Measurements from ENCODE around the gene C19orf12. TPM values are rescaled to one million over a fixed set of nuclear protein-coding genes. Genes with fewer than 3 reads are reported as not detected.
A peak's percentile ranks its signal among the peaks of the same experiment; 100 is the strongest.

The C19orf12 gene
- total and polyA plus RNA-seq, 4 donors: 24.2 to 42.9 (median 36.3) TPM

- 88% methylated on average over 28 of the region's 30 CpGs for WGBS (ENCODE audit: insufficient coverage)
- no peak overlapping the region for H3K4me3 ChIP-seq (ENCODE audit: low read depth, low read length)
- no peak for DNase-seq (ENCODE audit: low read depth in 4 of 6, low spot score in 6 of 6)
- peaks cover 45% of the 10 kb centered on the region for H3K36me3 ChIP-seq (ENCODE audit: control insufficient read depth, insufficient read depth, low read length)
- H3K27ac ChIP-seq (ENCODE audit: low read depth, low read length): no peak overlapping the region
- H3K27me3 ChIP-seq (ENCODE audit: control insufficient read depth, insufficient read depth, low read length): no peaks in the 10 kb centered on the region
- H3K4me1 ChIP-seq (ENCODE audit: control insufficient read depth, insufficient read depth, low read length): no peaks in the 10 kb centered on the region
- H3K9me3 ChIP-seq (ENCODE audit: control insufficient read depth, insufficient read depth, low read length): no peaks in the 10 kb centered on the region
Measured at GRCh38 chr19:29702161-29702962, 12.7 kb downstream of the C19orf12 start.

GRCh38 chr19:29700498-29700897 is 14.6 kb downstream of the C19orf12 start:
- no peaks in the 10 kb centered on the region for H3K9me3 ChIP-seq (ENCODE audit: control insufficient read depth, insufficient read depth, low read length)
- DNase-seq (ENCODE audit: low read depth in 4 of 6, low spot score in 6 of 6): peak in 1 of 6 donors; percentile 59
- 46% methylated on average over 6 of the region's 6 CpGs for WGBS (ENCODE audit: insufficient coverage)

GRCh38 chr19:29699861-29700260 is 15.2 kb downstream of the C19orf12 start:
- 66% methylated on average over 5 of the region's 5 CpGs for WGBS (ENCODE audit: insufficient coverage)

More at GRCh38 chr19:29700498-29700897, 14.6 kb downstream of the C19orf12 start:
- Histone ChIP-seq H3K27me3 (ENCODE audit: control insufficient read depth, insufficient read depth, low read length) (no peaks in the 10 kb centered on the region), H3K4me3 (ENCODE audit: low read depth, low read length) (no peak overlapping the region), H3K4me1 (ENCODE audit: control insufficient read depth, insufficient read depth, low read length) (no peaks in the 10 kb centered on the region), H3K36me3 (ENCODE audit: control insufficient read depth, insufficient read depth, low read length) (peaks cover 27% of the 10 kb centered on the region), H3K27ac (ENCODE audit: low read depth, low read length) (no peak overlapping the region)

DNA sequence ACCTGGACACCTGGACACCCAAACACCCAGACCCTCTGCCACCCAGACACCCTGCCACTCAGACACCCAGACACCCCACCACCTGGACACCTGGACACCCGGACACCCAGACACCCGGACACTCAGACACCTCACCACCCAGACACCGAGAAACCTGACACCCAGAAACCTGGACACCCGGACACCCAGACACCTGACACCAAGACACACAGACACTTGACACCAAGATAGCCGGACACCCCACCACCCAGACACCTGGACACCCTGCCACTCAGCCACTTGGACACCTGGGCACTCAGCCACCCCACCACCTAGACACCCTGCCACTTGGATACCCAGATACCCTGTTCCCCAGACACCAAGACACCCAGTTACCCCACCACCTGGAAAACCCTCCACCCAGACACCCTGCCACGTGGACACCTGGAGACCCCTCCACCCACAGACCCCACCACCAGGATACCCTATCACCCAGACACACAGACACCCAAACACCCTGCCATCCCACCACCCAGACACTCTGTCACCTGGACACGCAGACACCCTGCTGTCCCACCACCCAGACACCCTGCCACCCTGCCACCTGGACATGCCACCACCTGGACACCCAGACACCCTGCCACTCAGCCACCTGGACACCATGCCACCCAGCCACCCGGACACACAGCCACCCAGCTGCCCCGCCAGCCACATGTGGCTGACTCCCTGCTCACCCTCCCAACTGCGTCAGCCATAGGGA is 17.4 kb downstream of the C19orf12 start:
- Histone ChIP-seq H3K27me3 (ENCODE audit: control insufficient read depth, insufficient read depth, low read length) (no peaks in the 10 kb centered on the region), H3K4me1 (ENCODE audit: control insufficient read depth, insufficient read depth, low read length) (peaks cover 13% of the 10 kb centered on the region), H3K27ac (ENCODE audit: low read depth, low read length) (no peak overlapping the region), H3K36me3 (ENCODE audit: control insufficient read depth, insufficient read depth, low read length) (peaks cover 13% of the 10 kb centered on the region), H3K9me3 (ENCODE audit: control insufficient read depth, insufficient read depth, low read length) (no peaks in the 10 kb centered on the region), H3K4me3 (ENCODE audit: low read depth, low read length) (no peak overlapping the region)
- no peak for DNase-seq (ENCODE audit: low read depth in 4 of 6, low spot score in 6 of 6)
- WGBS (ENCODE audit: insufficient coverage): 94% methylated on average over 10 of the region's 10 CpGs

More at GRCh38 chr19:29699861-29700260, 15.2 kb downstream of the C19orf12 start:
- Histone ChIP-seq H3K27ac (ENCODE audit: low read depth, low read length) (no peak overlapping the region), H3K4me1 (ENCODE audit: control insufficient read depth, insufficient read depth, low read length) (peaks cover 4% of the 10 kb centered on the region), H3K36me3 (ENCODE audit: control insufficient read depth, insufficient read depth, low read length) (peaks cover 27% of the 10 kb centered on the region), H3K4me3 (ENCODE audit: low read depth, low read length) (no peak overlapping the region), H3K9me3 (ENCODE audit: control insufficient read depth, insufficient read depth, low read length) (no peaks in the 10 kb centered on the region), H3K27me3 (ENCODE audit: control insufficient read depth, insufficient read depth, low read length) (no peaks in the 10 kb centered on the region)
- no peak for DNase-seq (ENCODE audit: low read depth in 4 of 6, low spot score in 6 of 6)

DNA sequence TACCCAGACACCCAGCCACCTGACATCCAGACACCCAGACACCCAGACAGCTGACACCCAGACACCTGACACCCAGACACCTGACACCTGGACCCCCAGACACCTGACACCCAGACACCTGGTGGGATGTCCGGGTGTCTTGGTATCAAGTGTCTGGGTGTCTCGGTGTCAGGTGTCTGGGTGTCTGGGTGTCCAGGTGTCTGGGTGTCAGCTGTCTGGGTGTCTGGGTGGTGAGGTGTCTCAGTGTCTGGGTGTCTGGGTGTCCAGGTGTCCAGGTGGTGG is 18.6 kb downstream of the C19orf12 start:
- H3K27ac ChIP-seq (ENCODE audit: low read depth, low read length): no peak overlapping the region
- no peaks in the 10 kb centered on the region for H3K27me3 ChIP-seq (ENCODE audit: control insufficient read depth, insufficient read depth, low read length)
- H3K36me3 ChIP-seq (ENCODE audit: control insufficient read depth, insufficient read depth, low read length): peaks cover 3% of the 10 kb centered on the region
- H3K9me3 ChIP-seq (ENCODE audit: control insufficient read depth, insufficient read depth, low read length): no peaks in the 10 kb centered on the region
- H3K4me1 ChIP-seq (ENCODE audit: control insufficient read depth, insufficient read depth, low read length): peaks cover 13% of the 10 kb centered on the region
- no peak overlapping the region for H3K4me3 ChIP-seq (ENCODE audit: low read depth, low read length)
- DNase-seq (ENCODE audit: low read depth in 4 of 6, low spot score in 6 of 6): no peak
- 90% methylated on average over 2 of the region's 2 CpGs for WGBS (ENCODE audit: insufficient coverage)

DNA sequence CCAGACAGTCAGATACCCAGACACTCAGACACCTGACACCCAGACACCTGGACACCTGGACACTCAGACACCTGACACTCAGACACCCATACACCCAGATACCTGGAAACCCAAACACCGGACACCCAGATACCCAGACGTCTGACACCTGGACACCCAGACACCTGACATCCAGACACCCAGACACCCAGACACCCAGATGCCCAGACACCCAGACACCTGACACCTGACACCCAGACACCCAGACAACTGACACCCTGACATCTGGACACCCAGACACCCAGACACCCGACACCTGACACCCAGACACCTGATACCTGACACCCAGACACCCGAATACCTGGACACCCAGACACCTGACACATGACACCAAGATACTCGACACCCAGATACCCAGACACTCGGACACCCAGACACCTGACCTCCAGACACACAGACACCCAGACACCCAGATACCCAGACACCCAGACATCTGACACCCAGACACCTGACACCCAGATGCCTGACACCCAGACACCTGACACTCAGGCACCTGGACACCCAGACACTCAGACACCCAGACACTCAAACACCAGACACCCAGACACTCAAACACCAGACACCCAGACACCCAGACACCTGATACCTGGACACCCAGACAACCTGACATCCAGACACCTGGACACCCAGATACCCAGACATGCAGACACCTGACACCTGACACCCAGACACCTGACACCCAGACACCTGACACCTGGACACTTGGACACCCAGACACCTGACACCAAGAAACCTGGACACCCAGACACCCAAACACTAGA is 19.1 kb downstream of the C19orf12 start:
- 90% methylated on average over 6 of the region's 6 CpGs for WGBS (ENCODE audit: insufficient coverage)
- H3K27me3 ChIP-seq (ENCODE audit: control insufficient read depth, insufficient read depth, low read length): no peaks in the 10 kb centered on the region
- H3K9me3 ChIP-seq (ENCODE audit: control insufficient read depth, insufficient read depth, low read length): no peaks in the 10 kb centered on the region
- peaks cover 13% of the 10 kb centered on the region for H3K4me1 ChIP-seq (ENCODE audit: control insufficient read depth, insufficient read depth, low read length)
- H3K27ac ChIP-seq (ENCODE audit: low read depth, low read length): no peak overlapping the region
- no peak for DNase-seq (ENCODE audit: low read depth in 4 of 6, low spot score in 6 of 6)
- peaks cover 3% of the 10 kb centered on the region for H3K36me3 ChIP-seq (ENCODE audit: control insufficient read depth, insufficient read depth, low read length)
- no peak overlapping the region for H3K4me3 ChIP-seq (ENCODE audit: low read depth, low read length)

- H3K27ac ChIP-seq (ENCODE audit: low read depth, low read length): no peak overlapping the region
- H3K27me3 ChIP-seq (ENCODE audit: control insufficient read depth, insufficient read depth, low read length): no peaks in the 10 kb centered on the region
- no peak overlapping the region for H3K4me3 ChIP-seq (ENCODE audit: low read depth, low read length)
- no peaks in the 10 kb centered on the region for H3K9me3 ChIP-seq (ENCODE audit: control insufficient read depth, insufficient read depth, low read length)
- peak in 4 of 6 donors; percentile 58 to 88 (median 72) for DNase-seq (ENCODE audit: low read depth in 4 of 6, low spot score in 6 of 6)
- peaks cover 13% of the 10 kb centered on the region for H3K4me1 ChIP-seq (ENCODE audit: control insufficient read depth, insufficient read depth, low read length)
- H3K36me3 ChIP-seq (ENCODE audit: control insufficient read depth, insufficient read depth, low read length): no peaks in the 10 kb centered on the region
- WGBS (ENCODE audit: insufficient coverage): 67% methylated on average over 18 of the region's 19 CpGs
Measured at GRCh38 chr19:29694669-29695627, 20.1 kb downstream of the C19orf12 start.

DNA sequence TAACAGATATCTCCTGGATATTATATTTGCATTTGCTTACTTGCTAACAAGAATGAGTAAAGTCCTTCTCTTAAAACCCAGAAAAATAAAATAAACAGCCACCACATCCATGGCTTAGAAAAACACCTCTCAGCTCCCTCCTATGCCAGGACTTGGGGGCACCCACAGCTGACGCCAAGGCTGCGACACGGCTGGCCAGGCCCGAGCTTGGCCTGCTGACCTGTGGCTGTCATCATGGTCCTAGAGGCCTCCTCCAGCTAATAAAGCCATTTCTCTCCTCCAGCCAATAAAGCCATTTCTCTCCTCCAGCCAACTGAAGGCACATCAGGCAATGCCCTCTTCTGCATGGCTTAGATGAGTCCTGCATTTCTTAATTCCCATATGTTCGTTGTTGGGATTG is 20.9 kb downstream of the C19orf12 start:
- no peaks in the 10 kb centered on the region for H3K27me3 ChIP-seq (ENCODE audit: control insufficient read depth, insufficient read depth, low read length)
- no peak for DNase-seq (ENCODE audit: low read depth in 4 of 6, low spot score in 6 of 6)

GRCh38 chr19:29690842-29691241 is 24.2 kb downstream of the C19orf12 start:
- H3K4me1 ChIP-seq (ENCODE audit: control insufficient read depth, insufficient read depth, low read length): peaks cover 13% of the 10 kb centered on the region
- WGBS (ENCODE audit: insufficient coverage): 29% methylated on average over 1 of the region's 2 CpGs
- no peaks in the 10 kb centered on the region for H3K36me3 ChIP-seq (ENCODE audit: control insufficient read depth, insufficient read depth, low read length)
- no peak overlapping the region for H3K4me3 ChIP-seq (ENCODE audit: low read depth, low read length)
- H3K27ac ChIP-seq (ENCODE audit: low read depth, low read length): no peak overlapping the region
- no peaks in the 10 kb centered on the region for H3K27me3 ChIP-seq (ENCODE audit: control insufficient read depth, insufficient read depth, low read length)
- H3K9me3 ChIP-seq (ENCODE audit: control insufficient read depth, insufficient read depth, low read length): no peaks in the 10 kb centered on the region
- no peak for DNase-seq (ENCODE audit: low read depth in 4 of 6, low spot score in 6 of 6)

More for the DNA sequence above, 20.9 kb downstream of the C19orf12 start:
- no peak overlapping the region for H3K27ac ChIP-seq (ENCODE audit: low read depth, low read length)
- no peaks in the 10 kb centered on the region for H3K36me3 ChIP-seq (ENCODE audit: control insufficient read depth, insufficient read depth, low read length)
- H3K9me3 ChIP-seq (ENCODE audit: control insufficient read depth, insufficient read depth, low read length): no peaks in the 10 kb centered on the region
- 62% methylated on average over 4 of the region's 5 CpGs for WGBS (ENCODE audit: insufficient coverage)
- peaks cover 13% of the 10 kb centered on the region for H3K4me1 ChIP-seq (ENCODE audit: control insufficient read depth, insufficient read depth, low read length)
- no peak overlapping the region for H3K4me3 ChIP-seq (ENCODE audit: low read depth, low read length)

Data from spinal cord (tissue), 10 donors.